GF-D8 (cell line): ENCODE measurements around the gene NSFL1C.

Experiments used
- DNase-seq: peaks from one replicate; lab custom pipeline; 2025; lab: John Stamatoyannopoulos, UW

NSFL1C gene

DNA sequence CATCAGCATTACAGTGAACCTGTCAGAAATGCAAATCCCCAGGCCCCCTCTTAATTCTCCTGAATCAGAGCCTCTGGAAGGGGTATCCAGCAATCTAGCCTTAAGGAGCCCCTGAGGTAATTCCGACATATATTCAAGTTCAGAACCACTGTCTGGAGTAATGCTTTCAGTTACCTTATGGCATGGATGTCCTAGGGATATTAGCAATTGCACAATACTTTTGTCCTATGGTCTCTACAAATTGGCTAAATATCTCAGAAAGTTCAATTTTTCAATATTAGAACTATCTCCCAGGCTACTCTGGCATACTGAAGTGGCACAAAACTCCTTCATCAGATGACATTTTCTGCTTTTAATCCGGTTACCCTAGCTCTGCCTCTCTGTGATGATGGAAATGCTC, 6.4 kb downstream of the NSFL1C start:
- no peak for DNase-seq

DNA sequence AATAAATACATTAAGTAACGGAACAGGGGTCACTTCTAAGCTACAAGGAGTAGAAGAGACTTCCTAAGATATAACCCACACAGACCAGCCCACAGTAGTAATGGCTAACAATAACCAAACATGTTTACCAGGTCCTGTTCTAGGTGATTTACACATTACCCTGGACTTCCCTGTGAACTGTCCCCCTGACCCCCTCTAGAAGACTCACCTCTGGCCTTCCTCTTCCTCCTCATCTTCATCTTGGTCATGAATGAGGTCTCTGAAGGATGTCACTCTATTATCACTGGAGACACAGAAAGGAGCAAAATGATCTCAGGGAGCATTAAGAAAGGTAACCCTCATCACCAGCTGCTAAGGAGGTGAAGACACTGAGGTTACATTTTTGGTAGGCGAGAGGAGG, 8.7 kb downstream of the NSFL1C start:
- DNase-seq: no peak

DNA sequence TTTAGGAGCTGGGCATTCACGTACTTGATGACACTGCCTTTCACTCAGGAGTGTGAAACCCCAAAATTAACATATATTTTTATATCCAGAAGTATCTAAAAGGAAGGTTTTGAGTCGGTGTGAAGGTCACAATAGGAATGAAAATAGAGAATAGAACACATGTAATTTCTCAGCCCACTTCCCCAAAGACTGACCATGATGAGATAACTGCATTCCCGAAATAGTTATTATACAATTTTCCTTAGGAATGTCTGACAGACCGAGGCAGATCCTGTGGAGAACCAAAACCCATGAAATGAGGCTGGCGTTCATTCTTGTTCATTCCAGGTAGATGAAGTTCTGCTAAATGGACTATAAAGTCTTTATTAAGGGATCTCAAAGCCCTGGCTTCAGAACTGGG, 10.3 kb downstream of the NSFL1C start:
- no peak for DNase-seq

DNA sequence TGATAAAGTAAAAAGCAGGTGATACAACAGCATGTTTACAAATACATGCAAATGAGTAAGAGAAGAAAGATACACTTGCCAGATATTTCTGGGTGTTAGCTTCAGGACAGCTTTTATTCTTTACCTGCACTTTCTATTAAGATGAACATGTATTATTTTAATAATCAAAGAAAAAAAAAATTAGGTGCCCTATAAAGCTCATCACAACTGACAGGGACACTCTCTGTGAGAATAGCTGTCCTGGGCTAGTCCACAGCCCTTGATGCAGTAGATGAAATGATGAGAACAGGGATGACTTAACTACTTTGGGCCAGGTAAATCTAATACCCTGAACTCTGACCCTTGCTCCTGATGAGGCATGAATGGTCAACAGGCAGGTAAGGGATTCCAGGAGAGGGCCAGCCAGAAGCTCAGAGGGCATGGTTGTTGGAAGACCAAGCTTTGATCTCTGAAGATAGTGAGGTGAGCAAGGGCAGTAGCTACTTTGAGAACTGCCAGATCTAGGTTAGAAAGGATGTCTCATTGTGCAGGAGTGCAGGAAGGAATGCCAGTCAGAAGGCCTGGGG, 15.6 kb downstream of the NSFL1C start:
- DNase-seq: no peak

DNA sequence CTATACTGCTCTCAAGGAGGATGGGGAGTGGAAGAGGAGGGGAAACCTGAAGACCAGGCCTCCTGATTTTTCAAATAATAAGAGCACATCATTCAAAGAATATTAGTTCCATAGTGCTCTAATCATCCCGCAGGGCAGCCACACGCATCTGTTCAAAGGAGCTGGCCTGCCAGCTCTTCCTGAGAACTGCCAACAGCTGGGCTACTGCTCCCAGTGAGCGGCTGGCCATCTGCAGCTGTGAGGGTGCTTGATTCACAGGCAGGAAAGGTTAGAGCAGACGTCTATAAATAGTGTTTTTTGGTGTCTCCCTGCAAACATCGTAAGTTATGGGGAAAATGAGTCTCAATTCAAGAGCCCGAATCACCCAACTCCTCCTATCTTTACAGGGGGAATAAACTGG, 17.3 kb downstream of the NSFL1C start:
- no peak for DNase-seq

DNA sequence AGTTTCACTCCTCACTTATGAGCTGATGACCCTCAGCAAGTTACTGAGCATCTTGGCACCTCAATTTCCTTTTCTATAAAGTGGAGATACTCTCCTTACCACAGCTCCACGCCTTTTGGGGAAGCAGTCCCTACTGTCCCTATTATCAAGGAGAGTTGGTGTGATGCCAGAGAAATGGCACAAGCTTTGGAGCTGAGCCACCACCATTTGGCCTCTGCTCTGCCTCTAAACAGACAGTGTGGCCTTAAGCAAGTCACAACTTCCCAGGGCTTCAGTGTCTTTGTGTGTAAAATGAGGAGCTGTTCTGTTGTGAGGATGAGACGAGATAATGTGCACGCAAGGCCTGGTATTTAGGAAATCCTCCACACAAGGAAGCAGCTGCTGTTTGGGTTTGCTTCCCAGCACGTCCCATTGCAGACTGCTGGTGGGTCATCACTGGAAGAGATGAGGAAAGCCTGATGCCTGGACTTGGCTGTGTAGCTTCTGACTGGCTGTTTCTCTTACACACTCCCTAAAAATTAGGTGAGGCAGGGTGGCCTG, 18.5 kb downstream of the NSFL1C start:
- DNase-seq: no peak

DNA sequence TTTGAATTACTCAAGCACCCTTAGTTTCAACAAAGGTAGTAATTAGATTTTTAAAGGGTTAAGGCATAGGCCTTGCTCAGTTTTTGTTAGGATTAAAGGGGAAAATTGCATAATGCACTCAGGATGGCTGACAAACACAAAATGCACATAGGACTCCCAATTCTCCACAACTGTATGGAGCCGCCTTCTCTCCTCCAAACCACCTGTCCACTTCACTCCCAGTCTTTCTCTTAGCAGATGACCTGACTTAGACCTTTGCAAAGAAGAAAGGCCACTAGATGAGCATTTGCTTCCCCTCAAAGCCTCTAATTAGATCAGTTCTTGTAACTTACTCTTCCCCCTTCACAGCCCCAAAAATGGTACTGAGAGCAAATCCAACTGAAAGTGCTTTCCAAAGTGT, 20.1 kb downstream of the NSFL1C start:
- no peak for DNase-seq

DNA sequence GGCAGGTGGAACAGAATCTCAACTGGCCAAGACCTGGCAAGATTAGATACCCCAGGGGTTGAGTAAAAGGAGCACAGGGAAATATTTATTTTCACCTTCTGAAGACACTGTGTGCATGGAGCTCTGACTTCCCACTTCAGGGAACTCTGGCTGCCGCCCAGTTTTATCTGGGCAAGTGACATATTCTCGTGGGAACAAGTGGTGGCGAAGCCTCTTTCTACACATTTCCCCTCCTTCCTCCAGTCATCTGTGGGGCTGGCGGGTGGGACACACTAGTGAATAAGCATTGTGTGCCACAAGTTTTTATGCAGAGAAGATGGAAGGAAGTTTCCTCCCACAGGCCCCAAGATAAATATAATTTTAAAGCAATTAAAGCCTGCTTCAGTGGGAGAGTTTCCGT, 23.6 kb downstream of the NSFL1C start:
- no peak for DNase-seq

DNA sequence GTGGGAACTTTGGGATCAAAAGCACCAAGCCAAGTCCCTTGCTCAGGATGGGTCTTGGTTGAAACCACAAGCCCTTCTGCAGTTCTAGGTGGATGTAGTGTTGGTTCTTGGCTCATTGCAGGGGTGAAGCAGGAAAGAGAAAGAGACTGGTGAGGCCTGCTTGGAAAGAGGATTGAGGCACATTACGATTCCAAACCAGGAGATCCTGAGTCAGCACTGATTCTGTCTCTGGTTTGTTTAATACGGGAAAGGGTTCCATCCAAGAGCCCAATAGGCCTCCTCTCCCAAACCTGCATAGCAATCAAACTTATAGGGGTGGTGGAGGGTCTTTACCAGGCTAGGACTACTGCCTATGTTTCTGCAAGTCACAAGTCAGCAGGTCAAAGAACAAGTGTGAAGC, 24.3 kb downstream of the NSFL1C start:
- DNase-seq: no peak

DNA sequence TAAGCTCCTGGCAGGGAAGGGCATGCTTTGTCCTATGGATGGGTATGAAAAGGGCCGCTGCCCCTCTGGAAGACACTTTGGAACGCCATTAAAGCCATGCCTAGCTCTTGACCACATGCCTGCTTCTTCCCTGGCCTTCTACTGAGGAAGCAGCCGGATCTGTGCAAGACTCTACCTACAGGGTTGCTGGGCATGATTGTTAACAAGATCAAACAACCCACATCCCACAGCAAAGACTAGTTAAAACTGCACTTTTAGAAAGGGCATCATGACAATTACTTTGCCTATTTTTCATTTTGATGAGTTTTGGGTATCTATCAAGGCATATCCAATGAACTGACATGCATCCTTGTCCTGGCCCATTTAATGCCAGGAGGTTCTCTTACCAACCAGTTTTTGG, 25.5 kb downstream of the NSFL1C start:
- DNase-seq: no peak

DNA sequence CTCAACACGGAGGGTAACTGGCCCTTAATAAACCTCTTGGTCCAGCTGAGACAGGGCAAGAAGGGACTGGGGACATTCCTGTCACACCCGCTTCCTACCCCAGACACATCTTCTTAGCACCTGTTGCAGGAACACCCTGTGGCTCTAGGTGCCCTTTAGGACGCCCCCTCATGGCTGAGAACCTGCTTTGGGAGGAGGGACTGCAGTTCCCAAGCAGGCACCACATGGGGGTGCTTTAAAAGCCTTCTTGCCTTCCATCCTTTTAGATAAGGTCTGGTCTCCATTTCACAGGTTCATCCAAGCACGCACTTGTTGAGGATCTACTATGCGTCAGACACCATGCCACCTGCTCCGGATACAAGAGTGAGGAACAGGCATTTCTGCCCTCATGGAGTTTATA, 26.6 kb downstream of the NSFL1C start:
- DNase-seq: no peak

DNA sequence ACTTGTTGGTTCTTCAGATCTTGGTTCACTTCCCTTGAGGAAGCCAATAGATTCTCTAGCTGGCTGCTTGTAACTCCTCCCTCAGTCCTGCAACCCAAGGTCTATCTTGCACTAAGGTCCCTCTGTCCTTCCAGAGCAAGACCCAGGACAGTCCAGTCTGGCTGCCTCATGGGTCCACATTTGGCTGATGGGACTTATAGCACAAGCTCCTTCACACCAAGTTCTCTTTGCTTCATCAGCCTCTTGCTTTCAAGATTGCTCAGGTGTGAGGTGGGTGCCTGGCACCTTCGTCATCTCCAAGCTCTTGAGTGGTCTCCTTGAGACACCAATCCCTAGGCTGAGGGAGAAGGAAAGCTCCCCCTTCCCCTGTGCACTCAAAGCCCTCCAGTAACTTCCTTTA, 28.3 kb downstream of the NSFL1C start:
- DNase-seq: no peak

DNA sequence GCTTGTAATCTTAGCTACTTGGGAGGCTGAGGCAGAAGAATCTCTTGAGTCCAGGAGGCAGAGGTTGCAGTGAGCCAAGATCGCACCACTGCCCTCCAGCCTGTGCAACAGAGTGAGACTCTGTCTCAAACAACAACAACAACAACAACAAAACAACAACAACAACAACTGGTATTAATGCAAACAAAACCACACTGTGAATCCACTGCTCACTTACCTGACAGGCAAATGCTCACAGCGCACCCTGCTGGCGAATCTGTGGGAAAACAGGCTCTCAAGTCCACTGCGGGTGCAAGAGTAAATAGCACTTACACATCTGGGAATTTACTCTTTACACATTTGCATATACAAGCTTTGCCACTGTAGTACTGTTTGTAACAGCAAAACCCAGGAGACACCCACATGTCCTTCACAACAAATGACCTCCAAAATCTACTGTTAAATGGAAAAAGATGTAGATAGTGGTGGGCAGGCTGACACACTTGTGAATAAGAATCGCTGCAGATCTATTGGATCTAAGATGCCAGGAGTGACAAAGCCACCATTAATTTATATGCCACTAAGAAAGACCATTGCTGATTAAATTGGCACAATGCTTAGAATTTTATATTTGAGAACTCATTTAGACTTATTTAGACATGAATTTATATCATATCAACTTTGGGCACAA, 29.3 kb downstream of the NSFL1C start:
- peak; percentile 33 for DNase-seq

DNA sequence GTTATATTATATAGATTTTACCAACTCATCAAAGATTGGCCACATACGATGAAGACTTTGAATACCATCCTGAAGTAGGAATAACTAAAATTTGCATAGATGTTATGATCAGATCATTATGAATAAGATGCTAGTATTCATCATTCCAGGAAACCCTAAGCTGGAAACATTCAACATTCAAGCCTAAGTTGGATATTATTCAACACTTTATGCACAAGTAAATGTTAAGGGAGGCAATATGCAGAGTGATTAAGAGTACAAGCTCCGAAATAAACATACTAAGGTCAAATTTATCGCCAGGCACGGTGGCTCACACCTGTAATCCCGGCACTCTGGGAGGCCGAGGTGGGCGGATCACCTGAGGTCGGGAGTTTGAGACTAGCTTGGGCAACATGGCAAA, 30.4 kb downstream of the NSFL1C start:
- no peak for DNase-seq

DNA sequence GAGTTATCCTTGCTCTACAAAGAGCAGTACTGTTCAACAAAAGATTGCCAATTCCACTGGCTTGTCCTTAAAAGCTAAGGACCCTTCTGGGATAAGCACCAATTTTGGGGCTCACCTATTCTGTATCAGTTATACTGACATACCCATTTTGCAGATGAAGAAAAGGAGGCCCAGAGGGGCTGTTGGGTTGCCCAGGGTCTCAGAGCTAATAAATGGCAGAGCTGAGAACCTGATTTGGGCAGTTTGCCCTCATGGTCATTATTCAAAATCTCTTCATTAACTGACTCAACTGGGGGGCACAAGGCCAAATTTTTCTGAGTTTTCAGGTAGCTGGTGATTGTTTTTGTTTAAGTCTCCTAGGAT, 31.3 kb downstream of the NSFL1C start:
- DNase-seq: no peak

DNA sequence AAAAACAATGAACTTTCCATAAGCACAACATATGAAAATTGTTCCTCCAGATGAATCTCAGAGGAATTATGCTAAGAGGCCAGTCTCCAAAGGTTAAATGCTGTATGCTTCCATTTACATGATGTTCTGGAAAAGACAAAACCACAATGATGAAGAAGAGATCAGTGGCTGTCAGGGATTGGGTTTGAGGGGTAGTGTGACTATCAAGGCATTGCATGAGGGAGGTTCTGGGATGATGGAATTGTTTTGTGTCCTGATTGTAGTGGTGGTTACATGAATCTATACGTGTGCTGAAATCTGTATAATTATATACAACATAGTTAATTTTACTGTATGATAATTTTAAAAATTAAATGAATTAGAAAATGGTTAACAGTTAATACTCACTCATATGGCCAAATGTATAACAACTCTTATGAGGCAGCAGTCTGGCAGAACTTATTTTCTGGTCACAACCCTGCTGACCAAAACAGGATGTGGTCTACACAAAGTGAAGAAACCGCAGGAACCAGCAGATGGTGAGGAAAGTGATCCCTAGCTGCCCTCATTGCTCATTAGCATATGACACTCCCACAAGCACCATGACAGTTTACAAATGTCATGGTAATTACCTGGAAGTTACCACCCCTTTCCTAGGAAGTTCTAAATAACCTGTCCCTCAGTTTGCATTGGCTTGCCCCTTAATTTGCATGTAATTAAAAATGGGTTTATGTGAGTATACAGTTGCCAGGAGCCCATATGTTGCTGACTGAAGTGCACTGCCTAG, 31.9 kb downstream of the NSFL1C start:
- peak; percentile 73 for DNase-seq

DNA sequence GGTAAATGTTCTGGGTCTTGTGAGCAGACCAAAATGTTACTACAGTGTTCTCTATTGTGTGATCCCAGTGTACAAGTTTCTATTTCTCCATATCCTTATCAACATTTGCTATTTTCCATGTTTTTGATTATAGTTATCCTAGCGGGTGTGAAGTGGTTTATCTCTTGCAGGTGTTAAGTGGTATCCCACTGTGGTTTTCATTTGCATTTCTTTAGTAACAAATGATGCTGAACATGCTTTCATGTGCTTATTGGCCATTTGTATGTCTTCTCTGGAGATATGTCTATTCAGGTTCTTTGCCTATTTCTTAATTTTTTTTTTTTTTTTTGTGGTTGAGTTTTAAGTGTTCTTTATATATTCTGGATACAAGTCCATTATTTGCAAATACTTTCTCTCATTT, 35.5 kb downstream of the NSFL1C start:
- DNase-seq: no peak

DNA sequence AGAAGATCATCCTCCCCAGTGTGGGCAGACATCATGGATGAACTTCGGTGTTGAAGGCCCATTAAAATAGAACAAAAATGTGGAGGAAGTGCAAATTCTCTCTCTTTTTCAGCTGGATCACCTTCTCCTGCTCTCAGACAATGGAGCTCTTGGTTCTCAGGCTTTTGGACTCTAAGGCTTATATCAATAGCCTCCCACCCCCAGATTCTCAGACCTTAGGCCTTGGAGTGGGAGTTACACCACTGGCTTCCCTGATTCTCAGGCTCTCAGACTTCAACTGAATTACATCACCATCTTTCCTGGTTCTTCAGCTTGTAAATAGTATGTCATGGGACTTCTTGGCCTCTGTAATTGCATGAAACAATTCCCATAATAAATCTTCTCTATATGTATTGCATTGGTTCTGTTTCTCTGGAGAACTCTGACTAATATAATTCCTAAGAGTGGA, 36.6 kb downstream of the NSFL1C start:
- DNase-seq: no peak

DNA sequence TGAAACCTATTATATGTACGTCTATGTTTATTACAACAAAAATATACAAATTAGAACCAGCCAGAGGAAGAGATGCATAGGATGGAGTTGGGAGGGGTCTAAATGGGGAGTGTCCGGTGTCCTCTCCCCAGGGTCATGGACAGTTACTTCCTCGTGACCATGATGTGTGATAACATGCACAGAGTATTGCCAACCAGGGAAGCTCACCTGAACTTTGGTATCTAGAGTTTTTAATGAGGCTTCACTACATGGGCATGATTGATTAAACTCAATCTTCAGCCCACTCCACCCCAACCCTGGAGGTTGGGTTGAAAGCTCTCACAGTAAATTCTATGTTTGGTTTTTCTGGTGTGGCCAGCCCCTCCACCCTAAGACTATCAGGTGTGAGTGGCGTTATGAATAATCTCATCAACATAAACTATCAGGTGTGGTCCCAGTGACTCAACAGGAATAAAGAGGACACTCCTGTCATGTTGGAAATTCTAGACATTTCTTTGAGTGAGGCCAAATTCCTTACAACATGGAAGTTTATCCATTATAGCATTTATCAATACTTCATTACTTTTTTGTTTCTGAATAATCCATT, 37.4 kb downstream of the NSFL1C start:
- DNase-seq: no peak

DNA sequence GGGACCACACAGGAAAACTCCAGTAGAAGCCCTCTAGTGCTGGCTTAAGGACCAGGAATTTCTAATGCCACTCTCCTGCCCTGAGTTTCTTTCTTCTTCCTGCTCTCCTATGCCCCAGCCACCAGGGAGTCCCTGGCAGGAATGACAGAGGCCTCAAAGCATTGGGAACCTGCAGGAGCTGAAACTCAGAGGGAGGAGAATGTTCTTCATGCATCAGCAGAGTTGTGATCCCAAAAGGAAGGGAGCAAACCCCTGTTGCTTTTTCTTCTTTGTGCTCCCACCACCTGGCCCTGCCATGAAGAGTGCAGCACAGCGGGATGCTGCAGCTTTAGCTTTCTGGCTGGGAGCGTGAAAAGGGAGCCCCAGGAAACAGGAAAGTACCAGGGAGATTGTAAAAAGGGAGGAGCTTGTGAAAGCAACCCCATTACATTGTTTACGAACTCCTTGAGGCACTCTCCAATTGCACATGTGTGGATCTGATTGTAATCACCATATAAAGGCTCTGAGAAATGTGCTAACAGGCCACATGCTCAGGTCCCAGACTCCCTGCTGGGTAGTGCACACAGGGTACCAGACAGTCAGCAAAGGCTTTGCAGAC, 39.1 kb downstream of the NSFL1C start:
- no peak for DNase-seq

DNA sequence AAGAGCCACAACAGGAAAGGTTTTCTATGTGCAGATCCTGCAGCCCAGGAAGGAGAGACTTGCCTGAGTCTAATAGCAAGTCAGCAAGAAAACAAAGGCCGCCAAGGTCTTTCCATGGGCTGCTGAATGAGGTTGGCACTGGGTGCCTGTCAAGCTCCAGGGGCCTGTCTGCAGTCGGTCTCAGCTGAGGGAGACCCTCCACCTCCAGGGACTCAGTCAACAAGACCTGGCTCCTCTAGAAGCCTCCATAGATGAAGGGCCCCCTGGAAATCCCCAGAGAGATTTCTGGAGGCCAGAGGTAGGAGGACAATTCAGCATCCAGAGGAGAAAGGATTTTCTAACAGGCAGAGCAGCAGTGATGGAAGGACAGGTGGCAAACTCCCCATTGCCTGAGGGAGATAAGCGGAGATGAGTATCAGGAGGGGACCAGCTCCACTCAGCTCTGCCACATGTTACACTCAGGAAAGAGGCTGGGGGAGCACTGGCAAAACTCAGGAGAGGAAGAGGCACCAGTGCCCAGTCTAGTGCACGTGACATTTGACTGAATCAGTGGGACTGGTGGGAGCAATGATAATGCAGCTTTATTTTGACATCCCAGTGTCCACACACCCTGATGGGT, 40.3 kb downstream of the NSFL1C start:
- DNase-seq: no peak

DNA sequence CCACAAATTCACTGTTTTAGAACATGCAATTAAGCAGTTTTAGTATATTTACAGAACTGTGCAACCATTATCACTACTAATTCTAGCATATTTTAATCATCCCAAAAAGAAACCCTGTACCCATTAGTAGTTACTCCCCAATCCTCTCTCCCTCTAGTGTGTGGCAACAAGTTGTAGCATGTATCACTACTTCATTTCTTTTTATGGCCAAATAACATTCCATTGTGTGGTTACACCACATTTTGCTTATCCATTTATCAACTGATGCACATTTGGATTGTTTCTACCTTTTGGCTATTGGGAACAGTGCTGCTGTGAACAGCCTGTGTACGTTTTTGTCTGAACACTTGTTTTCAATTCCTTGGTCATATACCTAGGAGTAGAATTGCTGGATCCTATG, 42.3 kb downstream of the NSFL1C start:
- DNase-seq: no peak
